HG02642 (cell line): ENCODE measurements around the gene OCA2.
"Not testable (repeated sequence)": the region's sequence is repeated elsewhere in the genome, so short reads cannot be mapped to it uniquely, and the experiment has no call there.

ENCODE experiments used
- ATAC-seq: cut with Tn5 transposase; IDR thresholded peaks from one replicate; pipeline ENCODE4 v1.9.1; 2021; ENCODE audit warnings: mild to moderate bottlenecking; ENCODE audit not compliant: unreplicated experiment, poor library complexity

Gene OCA2

DNA sequence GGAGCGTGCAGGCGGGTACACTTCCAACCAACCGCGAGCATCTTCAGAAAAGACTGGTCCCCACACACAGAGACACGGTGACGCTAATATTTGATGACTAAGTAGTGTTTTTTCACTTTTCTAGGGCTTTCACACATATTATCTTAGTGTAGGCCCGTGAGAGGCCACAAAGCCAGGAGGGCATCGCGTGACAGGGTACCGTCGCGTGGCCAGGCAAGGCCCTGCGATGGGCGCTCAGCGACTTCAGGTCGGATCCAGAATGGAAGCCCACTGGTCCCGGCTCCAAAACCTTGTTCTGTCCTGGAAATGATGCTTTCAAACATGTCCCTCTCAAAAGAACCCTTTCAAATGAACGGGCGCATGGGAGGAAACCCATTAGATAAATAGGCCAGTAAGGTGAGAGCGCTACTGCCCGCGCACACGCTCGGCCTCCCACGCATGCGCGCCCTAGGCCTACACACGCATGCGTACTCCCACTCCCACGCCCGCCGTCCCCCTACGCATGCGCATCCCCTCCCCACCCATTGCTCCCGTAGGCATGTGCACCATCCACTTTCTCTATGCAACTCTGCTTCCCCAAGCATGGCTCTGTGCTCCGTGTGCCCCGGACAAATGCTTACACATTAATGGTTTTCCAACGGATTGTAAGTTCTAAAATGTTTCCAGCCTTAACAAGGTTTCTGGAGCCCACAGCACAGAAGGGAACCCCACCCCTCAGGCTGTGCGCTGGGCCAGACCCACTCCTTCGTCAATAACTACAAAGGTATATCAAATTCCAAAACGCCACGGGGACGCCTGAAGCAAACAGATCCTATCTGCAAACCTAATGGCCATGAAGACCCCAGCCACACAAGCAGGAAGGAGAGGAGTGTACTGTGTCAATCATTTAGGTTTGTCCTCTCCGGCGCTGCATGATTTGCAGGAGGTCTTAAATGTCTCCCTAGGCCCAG is 72.1 kb downstream of the OCA2 start:
- no peak for ATAC-seq

DNA sequence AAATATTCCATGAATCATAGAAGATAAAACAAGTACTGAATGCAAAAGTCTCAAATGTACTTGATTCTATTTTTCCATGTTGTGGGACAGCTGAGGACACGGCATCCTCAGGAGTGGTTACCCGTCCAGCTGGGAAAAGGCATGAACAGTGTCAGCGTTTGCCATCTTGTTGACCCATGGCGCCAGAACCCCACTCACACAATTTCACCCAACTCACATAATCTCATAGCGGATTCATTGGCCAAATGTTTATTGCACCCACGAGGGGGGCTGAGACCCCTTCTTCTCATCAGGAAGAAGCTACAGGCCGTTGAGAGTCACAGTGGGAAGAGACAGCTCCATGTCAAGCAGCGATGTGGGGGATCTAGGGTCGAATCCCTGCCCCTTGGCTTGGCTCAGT is 72.9 kb downstream of the OCA2 start:
- ATAC-seq, result no peak

DNA sequence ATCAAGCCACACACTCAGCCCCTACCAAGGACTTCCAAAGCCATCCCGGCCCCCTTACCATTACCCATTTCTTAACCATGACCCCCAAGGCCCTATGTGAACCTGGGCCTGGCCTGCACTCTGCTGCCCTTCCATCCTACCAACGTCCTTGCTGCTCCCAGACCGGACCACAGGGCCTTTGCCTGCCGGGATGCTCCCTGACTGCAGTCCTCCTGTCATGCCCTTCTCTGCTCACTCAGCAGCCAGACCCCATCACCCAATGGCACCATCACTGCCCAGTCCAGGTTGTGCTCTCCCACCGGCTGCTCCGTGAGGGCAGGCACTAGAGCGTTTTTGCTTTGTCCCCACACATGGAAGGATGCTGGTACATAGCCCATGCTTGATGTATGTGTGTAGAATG is 73.7 kb downstream of the OCA2 start:
- no peak for ATAC-seq

DNA sequence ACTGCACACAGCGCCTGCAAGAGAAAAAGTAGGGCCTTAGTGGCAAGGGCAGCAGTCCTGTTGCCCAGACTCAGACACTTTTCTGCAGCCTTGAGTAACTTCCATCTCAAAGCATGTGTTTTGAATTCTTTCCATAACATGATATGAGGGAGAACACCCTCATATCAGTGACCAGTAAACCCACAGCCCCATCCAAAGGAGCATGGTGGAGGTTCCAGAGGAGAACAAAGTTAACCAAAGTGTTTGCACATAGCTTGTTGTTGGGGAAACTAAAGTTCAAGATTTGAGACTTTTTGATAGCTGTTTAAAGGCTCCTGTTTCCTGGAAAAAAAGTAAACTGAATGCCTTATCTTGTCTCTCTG is 74.2 kb downstream of the OCA2 start:
- ATAC-seq, result no peak

DNA sequence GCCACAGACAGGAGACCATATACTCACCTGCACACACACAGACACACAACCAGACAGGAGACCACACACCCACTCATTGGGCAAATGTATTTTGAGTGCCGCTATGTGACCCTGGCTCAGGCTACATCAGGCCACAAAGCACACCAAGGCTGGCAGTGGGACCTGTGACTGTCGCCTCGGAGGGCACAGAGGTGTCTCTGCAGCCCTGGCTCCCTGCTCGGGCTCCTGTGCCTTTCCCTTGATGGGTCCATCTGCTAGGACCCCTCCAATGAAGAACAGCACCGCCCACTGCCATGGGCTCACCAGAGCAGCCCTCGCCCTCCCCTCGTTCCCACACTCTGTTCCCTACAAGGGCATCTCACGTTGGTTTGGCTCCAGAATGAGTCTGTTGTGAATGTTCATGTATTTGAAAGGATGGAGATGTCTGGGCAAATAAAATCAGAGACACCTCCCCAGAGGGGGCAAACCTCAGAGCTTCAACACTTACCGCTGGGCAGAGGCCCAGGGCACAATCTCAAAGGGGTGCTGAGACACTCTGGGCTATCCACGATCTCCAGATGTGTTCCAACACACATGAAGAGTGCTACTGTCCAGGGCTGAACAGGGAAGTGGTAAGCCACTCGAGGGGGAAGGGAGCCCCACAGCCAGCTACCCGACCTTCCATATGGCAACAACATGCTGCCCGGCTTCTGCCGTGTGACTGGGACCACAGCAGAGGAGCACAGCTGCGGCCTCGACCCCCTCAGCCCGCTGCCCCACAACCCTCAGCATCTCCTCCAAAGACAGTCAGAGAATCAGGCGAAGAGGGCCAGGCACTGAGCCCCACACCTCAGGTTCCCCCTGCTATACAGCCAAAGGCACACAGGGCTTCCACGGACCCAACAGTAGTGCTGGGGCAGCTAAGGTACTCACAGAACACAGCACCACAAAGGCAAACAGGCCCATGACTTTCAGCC is 74.9 kb downstream of the OCA2 start:
- no peak for ATAC-seq

DNA sequence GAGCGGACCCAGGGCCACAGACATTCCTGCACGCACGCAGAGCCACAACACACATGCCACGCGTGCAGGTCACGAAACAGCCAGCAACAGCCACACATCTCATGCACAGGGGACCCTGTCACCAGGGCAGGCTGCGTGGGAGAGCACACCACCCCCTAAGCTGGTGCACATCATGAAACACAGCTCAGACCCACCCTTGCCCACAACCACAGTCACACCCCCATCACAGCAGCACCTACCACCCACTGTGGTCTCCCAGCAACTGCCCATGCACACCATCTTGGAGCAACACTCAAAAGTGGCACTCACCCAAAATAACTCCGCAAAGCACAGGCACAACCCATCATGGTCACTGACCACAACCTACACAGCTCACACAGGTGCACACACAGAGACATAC is 75.7 kb downstream of the OCA2 start:
- no peak for ATAC-seq

DNA sequence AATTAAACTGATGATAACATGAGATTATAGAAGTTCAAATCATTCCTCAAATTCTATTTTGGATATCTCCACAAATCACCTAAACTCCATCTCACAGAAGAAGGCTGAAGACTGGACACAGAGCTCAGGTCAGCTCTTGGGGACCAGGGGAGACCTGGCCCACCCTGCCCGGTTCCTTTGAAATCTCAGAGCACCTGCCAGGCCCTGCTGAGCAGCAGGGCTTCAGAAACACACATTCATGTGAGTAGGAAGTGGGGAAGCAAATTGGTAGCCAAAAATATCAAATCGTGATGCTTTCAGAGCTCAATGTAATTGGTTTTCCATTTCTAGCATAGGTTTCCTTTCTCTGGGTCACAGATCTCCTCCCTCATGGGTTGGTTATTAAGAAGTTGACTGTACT is 76.2 kb downstream of the OCA2 start:
- no peak for ATAC-seq

GRCh38 chr15:28022181-28022580 is 76.9 kb downstream of the OCA2 start:
- no peak for ATAC-seq

GRCh38 chr15:28021281-28022039 is 77.7 kb downstream of the OCA2 start:
- no peak for ATAC-seq

DNA sequence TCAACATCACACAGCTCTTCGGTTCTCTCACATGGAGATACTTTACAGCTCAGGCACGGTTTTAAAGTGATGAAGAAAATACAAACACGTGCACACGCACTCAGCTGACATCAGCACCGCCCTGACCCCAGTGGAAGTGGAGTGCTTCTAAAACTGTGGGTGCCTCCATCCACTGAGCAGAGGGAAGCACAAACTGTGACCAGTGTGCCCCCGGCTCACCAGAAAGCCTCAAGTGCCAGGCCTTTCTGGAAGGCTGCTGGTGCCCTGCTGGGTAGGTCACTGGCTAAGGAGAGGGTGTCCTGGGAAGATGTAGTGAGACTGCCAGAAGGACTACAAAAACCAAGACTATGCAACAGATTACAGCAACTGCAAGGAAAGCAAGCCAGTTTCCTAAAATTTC is 78.5 kb downstream of the OCA2 start:
- ATAC-seq, result no peak

DNA sequence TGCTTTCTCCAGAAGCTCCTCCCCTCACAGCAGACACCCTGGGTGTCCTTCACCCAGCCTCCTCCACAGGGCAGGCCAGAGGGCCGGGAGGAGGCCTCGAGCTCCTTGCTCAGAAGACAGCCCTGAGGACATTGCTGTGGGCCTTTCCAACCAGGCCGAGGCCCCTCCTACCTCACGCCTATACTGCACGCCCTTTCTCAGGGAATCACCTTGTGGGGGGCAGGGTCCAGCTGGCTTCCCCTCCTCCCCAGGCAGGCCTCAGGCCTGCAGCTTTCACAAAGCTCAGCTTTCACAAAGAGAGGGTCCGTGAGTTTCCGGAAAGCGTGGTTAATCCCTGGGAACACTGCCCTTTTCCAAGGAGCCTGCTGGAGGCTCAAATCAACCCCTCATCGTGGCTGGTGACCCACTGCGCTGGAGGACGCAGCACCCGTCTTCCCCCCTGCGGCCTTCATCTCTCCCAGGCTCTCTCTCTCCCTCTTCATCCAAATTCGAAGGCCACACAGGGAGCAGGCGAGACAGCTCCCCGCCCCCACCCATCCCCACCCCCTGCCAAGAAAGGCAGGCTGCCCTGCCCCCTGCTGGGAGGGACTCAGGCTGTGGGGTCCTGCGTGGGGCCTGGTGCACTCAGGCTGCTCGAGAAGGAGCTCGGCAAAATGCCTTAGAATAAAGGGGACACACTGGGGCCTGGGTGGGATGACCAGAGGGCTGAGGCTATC is 79.4 kb downstream of the OCA2 start:
- ATAC-seq, result no peak

DNA sequence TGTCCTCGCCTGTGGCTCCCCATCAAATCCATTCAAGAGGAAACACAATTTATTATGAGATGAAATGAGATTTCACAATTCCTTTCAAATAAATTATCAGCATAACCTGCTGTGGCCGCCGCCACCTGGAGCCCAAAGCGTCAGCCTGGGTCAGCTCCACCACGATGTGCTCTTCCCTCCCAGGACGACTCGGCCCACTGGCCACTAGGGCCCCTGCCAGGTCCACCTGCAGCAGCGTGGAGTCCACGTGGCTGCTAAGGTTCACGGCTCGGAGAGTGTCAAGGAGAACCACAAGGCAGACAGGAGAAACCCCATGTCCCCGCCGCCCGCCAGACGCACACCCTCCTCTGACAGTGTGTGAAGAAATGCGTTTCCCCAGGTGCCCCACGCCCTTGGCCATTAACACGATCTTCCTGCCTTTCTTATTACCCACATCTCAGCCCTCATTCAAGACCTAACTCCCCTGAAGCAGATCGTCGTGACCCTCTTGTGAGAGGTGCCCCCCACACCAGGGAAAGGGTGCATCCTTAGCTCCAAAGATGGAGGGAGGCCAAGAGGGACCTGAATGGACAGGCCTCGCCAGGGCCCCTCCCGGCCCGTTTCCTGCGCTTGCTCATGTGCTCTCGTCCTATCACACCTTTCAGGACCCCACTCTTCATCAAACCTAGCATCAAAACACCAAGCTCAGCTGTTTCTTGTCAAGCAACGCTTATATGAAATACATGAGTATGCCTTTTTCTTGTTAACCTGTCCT is 80.6 kb downstream of the OCA2 start:
- no peak for ATAC-seq

- ATAC-seq, result no peak
Measured at GRCh38 chr15:28017423-28017924, 81.6 kb downstream of the OCA2 start.

- no peak for ATAC-seq
Measured at GRCh38 chr15:28015855-28016254, 83.3 kb downstream of the OCA2 start.

DNA sequence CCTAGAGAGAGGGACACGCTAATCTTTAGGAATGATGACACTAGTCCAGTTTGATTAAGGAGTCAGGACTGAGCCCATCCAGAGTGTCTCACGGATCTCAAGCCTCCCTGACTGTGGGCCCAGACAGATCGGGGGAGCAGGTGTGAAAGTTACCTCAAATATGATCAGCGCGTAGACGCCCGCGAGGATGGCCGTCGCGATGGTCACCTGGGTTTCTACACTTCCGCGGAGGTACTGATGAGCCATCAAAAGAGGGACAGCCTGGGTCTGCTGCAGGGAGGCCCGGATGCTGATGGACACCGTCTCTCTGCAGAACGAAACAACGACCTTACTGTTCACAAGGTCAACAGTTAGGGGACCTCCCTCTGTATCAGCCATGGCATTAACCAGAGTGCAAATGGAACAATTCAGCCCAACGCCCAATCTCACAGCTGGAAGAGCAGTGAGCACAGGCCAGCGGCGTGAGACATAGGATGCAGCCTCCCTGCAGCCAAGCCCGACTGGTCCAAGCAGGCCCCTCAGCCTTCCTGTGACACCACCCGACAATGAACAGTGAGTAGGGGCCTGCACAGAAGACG is 84.4 kb downstream of the OCA2 start:
- no peak for ATAC-seq

DNA sequence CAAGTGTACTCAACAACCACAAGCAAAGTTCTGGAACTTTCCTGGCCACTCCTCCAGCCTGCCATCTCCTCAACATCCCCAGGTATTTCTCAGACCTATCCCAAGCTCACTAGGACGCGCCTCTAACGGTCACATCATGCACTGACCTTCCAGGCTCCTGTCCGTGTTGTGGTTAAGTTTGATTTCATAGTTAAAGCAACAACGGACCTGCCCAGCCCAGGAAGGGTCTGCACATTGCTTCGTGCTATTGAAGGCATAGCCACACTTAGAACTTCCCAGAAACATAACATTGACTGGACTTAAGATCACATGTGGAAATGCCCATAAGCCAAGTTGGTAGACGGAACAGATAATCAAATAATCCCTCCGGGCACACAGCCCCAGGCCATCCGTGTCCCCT is 85.1 kb downstream of the OCA2 start:
- no peak for ATAC-seq

DNA sequence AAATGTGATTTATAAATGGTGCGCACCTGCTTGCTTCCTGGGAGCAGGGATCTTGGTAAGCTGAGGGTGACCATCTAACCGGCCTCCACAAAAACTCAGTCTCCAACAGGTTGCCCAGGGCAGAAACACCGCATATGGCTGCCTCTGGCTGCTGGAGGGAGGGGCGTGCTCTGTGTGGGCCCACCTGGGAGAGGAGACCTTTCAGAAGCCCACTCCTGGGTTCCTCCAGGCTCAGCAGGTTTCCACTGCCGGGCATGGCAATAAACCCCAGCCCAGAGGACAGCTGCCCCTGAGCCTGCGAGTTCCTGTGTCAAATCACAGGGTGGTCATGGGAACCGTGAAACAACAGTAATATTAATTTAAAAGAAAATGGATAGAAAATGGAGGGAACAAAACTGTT is 85.6 kb downstream of the OCA2 start:
- ATAC-seq, result no peak

DNA sequence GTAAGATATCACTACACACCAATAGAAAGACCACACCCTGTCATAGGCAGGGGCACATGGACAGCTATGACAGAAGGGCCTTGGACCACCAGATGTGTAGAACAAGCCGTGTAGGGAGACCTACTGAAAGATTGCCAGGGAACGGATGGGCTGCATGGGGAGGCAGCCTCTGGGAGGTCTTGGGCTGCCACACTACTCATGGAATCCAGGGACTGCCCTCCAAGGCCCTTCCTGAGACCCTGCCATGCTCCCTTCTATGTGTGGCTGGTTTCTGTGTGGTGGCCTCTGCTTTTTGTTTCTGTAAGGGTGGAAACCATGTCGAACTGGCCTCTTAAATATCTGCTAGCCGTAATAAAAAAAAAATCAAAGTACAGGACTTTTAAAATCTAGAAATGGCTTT is 86.9 kb downstream of the OCA2 start:
- ATAC-seq, result no peak

DNA sequence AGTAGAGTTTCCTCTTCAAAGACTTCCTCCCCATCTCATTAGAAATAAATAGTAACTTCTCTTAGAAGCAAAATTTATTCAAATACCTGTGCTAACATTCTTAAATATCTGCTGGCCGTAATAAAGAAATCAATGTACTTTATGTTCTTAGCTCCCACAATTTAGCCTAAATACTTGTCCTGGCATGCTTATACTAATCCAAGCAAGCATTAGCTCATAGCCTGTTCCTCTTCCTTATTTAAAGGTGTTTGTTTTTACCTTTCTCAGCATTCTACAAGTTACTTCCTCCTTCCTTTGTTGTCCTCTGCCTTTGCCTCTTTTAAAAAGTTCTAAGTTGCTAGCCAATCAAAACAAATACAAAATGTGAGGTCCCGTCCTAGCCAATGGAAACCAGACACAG is 90.9 kb downstream of the OCA2 start:
- ATAC-seq, result not testable (repeated sequence)
